HG03045 (cell line): Measurements from ENCODE around the gene GLTP.

Experiments used
- ATAC-seq: cut with Tn5 transposase; IDR thresholded peaks from one replicate; pipeline ENCODE4 v1.9.1; 2021; ENCODE audit warnings: mild to moderate bottlenecking, moderate library complexity; ENCODE audit not compliant: unreplicated experiment

GLTP gene

DNA sequence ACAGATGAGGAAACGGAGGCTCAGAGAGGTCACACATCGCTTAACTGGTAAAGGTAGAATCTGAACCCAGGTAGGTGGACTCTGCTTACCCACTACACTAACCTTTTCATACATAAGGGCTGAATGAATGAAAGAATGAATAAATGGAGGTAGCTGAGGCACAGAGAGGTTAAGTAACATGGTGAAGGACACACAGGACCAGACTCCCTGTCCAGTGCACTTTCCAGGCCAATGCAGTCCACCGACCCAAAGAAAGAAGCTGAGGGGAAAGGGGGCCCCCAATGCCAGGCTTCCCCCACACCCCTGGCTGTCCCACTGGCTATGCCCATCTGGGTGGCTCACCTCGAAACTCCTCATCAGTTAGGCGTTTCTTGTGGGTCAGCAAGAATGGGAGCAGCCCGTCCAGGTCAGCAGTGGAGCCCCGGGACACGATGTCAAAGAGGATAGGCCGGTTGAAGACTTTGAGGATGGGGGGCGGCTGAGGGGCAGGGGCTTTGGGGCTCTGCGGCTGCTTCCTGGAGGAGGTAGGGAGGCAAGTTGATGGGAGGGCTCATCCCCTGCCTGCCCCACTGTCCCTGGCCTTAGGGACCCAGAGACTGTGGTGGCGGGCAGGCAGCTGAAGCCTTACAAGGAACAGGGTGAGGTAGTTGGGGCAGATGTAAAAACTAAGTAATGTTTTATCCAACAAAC, 72.2 kb downstream of the GLTP start:
- no peak for ATAC-seq

DNA sequence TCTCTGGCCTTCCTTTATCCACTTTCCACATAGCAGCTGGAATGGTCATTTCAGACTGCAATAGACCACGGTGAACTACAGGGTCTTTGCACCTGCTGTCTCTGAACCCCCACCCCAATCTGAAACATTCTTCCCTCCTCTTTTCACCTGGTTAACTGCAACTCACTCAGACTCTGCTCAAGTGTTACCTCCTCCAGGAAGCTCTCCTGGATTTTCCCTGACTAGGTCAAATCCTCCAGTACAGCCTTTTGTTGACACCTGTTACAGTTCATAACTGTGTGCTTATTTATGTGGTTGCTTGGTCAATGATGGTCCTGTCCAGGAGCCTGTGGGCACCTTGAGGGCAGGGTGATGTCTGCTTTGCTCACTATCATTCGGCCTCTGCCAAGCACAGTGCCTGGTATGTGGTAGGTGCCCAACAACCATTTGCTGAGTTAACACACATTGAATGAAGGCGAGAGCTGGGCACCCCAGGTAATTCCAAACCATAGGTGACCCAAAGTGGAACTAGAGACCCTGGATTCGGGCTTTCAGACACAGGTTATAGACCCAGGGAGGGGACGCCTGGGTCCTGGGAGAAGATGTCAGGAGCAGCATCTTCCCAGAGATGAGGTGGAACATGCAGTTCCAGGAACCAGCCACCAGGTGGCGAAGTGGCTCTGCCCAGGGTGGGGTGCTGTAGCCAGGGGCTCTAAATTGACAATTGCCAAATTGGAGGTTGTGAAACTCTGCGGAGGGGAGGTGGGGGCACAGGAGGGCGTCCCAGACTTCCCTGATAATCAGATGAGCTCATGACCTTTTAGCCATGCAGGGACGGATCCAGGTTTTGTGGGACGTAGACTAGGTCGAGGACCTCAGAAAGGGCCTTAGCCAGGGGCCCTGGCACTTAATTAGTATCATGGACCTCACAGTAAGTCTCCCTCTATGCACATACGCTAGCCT, 75.2 kb downstream of the GLTP start:
- ATAC-seq: no peak

DNA sequence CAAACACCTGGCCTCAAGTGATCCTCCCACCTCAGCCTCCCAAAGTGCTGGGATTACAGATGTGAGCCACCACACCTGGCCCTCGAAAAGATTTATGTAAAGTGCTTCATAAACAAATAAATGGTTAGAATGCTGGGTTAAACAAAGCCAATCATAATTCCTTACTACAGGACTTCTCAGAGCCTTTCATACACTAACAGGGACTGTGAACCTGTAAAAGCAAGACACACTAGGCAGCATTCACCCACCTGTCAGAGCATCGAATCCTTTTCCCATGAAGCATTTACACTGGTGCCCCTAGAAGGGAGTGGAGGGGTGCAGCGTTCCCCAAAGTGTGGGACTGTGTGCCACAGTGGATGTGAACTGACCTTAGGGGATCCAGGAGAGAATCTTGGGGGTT, 76.7 kb downstream of the GLTP start:
- ATAC-seq: no peak

DNA sequence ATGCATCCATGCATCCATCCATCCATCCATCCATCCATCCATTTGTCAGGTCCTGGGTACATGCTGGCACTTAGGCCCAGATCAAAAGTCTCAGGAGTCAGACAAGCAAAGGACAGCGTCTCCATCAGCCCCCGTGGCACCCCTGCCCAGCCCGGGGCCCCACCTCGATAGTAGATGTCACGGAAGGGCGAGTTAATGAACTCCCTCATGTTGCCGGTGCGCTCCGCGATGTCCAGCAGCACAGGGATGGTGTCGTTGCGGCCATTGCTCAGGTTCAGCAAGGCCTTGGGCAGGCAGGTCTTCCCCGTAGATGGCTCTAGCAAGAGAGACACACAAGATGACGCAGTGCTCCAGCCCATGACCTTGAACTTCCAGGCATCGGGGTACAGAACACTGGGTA, 77.5 kb downstream of the GLTP start:
- ATAC-seq: no peak
